G401.6 (cell line): ENCODE measurements around the gene FXYD2.

Experiments used
- FAIRE-seq: peaks from 2 replicates; lab custom pipeline; 2012; peaks lifted over from hg19 to GRCh38; lab: Jason Lieb, UNC

The FXYD2 gene

GRCh38 chr11:117795638-117796455 lies 28.7 kb downstream of the FXYD2 start:
- FAIRE-seq = no peak

GRCh38 chr11:117794772-117795629 lies 29.5 kb downstream of the FXYD2 start:
- no peak for FAIRE-seq

- FAIRE-seq = no peak
Measured at GRCh38 chr11:117794135-117794534, 30.4 kb downstream of the FXYD2 start.

GRCh38 chr11:117793583-117793982 lies 31.0 kb downstream of the FXYD2 start:
- FAIRE-seq = no peak

GRCh38 chr11:117792992-117793391 lies 31.6 kb downstream of the FXYD2 start:
- no peak for FAIRE-seq

- FAIRE-seq = no peak
Measured at GRCh38 chr11:117792241-117792640, 32.3 kb downstream of the FXYD2 start.

- no peak for FAIRE-seq
Measured at GRCh38 chr11:117790279-117790678, 34.3 kb downstream of the FXYD2 start.

GRCh38 chr11:117789241-117789640 lies 35.3 kb downstream of the FXYD2 start:
- FAIRE-seq = no peak

GRCh38 chr11:117786135-117786870 lies 38.2 kb downstream of the FXYD2 start:
- FAIRE-seq = no peak

GRCh38 chr11:117782101-117782500 lies 42.4 kb downstream of the FXYD2 start:
- FAIRE-seq = no peak

GRCh38 chr11:117781627-117782026 lies 42.9 kb downstream of the FXYD2 start:
- FAIRE-seq = no peak

- FAIRE-seq = no peak
Measured at GRCh38 chr11:117780456-117780855, 44.1 kb downstream of the FXYD2 start.

GRCh38 chr11:117774553-117774952 lies 50.0 kb downstream of the FXYD2 start:
- FAIRE-seq = no peak

- no peak for FAIRE-seq
Measured at GRCh38 chr11:117772360-117772759, 52.2 kb downstream of the FXYD2 start.

- no peak for FAIRE-seq
Measured at GRCh38 chr11:117771841-117772240, 52.7 kb downstream of the FXYD2 start.

GRCh38 chr11:117771197-117771596 lies 53.3 kb downstream of the FXYD2 start:
- no peak for FAIRE-seq

GRCh38 chr11:117770061-117770460 lies 54.5 kb downstream of the FXYD2 start:
- FAIRE-seq = no peak
